ENCODE data around the gene RASGRF2.
"Not testable (repeated sequence)": the region's sequence is repeated elsewhere in the genome, so short reads cannot be mapped to it uniquely, and the experiment has no call there.

Gene RASGRF2

DNA sequence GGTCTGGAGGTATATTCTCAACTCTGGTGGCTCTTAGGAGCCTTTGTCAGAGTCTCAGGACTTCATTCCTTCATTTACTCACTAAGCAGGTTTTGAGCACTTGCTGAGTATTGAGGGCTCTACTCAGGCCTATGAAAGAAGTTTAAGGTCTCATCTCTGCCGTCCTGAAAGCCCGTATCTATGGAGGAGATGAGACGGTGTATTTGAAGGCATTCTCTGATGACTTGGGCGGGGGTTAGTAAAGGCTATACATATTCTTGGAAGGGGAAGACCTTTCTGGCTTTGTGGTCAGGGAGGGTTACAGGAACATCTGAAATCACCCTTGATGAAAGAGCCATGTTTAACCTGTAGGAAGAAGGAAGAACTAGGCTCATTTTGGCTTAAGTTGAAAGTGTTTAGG is 21.9 kb downstream of the RASGRF2 start:
- no peak for DNase-seq (ENCODE audit: low spot score)

DNA sequence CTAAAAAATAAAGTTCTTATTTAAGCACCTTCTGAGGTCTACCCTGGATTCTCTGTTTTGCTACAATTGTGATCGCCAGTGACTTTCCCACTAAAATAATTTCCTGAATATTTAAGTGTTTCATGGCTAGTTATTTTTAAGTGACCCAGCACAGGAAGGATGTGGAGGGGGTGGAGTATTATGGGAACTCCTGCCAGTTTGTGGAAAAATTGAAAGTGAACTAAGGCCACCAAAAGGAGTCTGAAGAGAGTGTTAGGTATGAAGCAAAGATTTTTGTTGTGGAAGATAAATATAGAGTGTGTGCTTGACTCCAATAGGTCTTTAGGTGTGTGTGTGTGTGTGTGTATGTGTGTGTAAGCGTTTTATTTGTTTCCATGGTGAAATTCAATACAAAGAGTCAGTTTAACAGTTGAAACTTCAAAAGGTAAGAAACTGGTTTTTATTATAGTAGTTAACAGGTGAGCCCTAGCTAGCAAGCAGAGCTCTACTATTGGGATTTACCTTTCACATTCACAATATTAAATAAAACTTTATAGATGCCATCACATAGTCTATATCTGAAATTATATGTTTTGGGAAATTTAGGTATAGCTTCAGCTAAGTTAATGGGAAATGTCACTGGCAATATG is 25.6 kb downstream of the RASGRF2 start:
- DNase-seq (ENCODE audit: low spot score): no peak

DNA sequence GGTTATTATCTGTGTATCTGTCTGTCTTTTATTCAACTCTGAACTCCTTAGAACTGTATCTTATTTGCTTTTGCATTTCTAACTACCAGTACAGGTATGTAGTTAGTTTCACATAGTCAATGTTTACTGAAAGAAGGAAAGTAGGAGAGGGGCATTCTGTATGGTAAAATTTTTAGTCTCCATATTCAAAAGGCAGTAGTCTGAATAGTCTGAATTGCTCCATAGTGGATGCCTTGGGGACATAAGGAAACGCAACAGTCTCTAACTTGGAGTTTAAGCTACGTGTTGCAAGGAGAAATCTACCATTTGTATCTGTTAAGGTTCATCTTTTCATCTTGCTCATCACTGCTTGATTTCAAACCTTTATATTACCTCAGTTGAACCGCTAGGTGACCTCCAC is 26.2 kb downstream of the RASGRF2 start:
- DNase-seq (ENCODE audit: low spot score): no peak

DNA sequence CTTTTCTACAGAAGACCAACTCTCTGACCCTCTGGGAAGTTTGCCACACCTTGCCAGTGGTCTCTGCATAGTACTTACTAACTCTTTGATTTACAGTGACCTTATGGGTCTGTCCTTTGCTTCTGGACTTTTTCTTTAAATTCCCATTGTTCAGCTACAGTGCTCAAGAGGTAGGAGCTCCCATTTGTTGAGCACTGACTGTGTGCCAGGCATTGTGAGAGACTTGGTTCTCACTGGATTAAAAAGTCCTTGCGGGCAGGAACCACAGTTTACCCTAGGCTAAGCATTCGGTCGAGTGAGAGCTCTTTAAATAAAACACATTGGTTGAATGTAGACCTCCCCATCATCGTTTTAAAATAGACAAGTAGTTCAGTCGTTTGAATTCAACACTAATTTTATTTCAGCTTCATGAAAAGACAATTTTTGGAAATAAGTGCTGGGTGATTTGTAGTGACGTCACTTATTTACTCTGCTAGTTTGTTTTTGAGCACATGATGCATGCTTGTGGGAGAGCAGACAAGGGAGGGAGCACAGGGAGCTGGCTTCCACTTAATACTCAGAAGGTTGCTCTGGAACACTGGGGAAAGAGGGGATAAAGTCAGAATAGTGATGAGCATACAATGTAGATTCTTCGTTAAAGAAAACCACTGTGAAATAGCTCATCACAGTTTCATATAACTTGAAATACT is 27.1 kb downstream of the RASGRF2 start:
- no peak for DNase-seq (ENCODE audit: low spot score)

DNA sequence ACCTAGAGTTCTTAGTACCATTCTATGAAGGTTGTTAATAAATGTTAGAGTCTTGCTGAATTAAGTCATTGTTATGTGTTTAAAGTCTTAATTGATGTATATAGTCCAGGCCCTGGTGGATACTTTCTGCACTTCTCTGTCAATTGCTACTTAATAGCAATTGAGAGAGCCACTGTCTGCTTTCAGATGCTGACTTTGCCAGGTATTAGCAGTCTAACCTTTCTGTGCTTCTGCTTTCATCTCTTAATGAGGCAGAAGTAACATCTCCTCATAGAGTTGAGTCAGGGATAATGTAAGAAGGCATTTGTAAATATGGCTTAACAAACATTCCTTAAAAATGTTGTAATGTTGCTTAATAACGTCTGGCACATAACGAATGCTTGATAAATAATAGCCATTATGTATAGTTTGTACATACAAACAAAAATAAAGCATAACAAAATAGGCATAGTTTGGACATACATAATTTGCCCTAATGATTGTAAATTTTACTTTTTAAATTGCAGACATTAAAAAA is 28.3 kb downstream of the RASGRF2 start:
- no peak for DNase-seq (ENCODE audit: low spot score)

DNA sequence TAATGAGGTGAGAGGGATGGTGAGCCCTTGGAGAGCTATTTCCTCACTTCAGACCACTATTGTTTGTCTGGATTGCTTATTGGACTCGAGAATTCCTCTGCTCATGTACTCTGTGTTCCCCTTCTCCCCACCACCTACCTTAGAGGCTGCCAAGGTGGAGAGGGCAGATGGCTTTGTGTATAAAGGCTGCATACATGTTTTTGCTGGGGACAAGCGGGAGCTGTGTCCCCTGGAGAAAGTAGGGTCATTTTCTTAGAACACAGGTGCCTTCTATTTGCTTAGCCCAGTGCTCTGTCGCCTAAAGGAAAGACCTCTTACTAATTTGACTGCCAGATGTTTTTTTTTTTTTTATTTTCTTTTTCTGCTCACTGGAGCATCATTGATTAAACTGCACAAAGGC is 29.7 kb downstream of the RASGRF2 start:
- no peak for DNase-seq (ENCODE audit: low spot score)

DNA sequence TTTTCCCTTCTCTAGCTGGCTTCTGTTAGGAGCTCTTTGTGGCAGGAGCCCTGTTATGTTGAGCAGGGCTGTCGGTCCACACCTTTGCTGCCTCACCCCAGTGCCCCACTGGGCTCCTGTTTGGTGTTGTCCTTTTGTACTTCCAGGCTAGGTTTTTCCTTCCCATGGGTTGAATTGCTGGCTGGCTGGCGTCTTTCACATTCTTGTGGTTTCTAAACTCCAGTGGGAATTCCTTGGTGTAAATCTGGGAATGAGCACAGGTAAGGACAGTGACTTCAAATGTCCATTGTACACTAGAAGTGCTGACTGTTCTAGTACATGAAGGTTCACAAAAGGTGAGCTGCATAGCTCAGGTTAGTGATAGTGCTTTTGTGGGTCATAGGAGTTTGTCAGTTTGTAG is 30.4 kb downstream of the RASGRF2 start:
- DNase-seq (ENCODE audit: low spot score): no peak

DNA sequence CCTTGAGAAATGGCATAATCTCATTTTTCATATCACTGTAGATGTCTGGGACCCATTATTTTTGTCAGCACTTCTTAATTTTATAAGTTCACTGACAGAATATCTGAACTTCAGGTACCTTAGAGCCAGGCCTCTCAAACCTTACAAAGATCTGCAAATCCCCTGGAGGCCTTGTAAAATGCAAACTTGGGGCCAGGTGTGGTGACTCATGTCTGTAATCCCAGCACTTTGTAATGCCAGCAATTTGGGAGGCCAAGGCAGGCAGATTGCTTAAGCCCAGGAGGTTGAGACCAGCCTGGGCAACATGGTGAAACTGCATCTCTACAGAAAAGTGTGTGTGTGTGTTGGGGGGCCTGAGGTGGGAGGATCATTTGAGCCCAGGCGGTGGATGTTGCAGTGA is 30.8 kb downstream of the RASGRF2 start:
- DNase-seq (ENCODE audit: low spot score): no peak

DNA sequence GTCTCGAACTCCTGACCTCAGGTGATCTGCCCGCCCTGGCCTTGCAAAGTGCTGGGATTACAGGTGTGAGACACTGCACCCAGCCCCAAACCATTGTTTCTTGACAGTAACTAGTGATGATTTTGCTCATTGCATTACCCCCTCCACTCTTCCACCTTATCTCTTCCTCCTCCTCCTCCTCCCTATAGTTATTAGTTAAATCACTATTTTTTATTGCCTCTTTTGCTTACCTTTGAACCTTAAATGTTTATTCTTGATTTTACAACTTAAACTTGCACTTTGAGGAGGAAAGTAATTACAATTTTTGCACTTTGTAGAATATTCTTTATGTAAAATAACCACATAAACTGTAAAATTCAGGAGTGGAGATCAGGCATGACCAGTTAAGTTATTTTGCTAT is 35.7 kb downstream of the RASGRF2 start:
- no peak for DNase-seq (ENCODE audit: low spot score)

DNA sequence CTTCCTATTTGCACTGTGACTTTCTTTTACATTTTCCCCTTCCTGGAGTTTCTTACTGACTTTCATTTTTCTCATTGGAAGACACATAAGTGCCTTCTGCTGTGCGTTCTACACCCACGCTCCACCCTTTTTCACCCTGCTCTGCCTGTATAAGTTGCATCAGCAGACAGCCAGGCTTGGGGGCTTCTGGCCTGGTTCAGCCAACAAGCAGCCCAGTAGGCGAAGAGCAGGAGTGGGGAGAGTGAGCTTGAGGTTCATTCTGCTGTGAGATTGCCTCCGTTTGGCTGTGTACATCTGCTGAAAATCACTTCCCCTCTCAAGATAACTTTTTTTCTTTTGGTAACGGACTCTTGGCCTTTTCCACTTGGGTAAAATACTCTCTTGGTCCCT is 38.4 kb downstream of the RASGRF2 start:
- DNase-seq (ENCODE audit: low spot score): no peak

DNA sequence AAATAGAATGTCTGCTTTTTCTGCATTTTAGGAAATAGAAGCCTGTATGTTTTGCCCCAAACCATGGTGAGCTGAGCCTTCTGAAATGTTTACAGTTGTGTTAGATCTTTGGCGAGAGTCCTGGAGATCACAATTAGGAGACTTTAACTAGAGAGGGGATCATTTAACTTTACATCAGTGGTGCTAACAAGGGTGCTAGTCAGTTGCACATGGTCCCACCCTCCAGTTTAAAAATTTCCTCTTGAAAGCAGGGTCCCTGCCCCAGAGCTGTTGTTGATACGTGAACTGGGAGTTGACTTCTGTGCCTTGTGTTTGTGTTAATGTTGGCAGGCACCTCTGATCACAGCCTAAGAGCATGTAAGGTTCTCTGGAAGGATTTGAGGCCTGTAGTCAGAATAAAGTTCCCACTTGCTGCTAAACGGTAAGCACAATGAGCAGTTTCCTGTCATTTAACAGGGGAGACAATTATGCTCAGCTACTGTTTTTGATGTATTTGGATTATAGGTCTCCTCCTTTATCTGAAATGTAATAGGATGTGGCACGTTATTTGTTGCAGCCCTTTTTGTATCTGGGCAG is 43.7 kb downstream of the RASGRF2 start:
- no peak for DNase-seq (ENCODE audit: low spot score)

DNA sequence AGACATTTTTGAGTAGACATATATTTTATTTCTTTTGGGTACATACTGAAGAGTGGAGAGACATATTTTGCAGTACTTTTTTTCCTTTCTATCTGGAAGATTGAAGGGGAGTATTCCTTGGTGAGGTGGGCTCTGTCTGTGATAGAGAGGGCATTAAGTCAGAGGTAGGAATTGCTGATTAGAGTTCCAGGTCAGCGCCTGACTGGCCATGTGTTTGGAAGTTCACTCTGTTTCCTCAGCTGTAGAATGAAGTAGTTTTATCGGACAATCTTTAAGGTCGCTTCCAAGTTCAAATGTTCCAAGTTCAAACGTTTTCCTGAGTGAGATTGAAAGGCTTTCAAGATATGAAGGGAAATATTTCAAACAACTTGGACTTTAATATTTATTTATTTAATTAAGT is 45.5 kb downstream of the RASGRF2 start:
- no peak for DNase-seq (ENCODE audit: low spot score)

DNA sequence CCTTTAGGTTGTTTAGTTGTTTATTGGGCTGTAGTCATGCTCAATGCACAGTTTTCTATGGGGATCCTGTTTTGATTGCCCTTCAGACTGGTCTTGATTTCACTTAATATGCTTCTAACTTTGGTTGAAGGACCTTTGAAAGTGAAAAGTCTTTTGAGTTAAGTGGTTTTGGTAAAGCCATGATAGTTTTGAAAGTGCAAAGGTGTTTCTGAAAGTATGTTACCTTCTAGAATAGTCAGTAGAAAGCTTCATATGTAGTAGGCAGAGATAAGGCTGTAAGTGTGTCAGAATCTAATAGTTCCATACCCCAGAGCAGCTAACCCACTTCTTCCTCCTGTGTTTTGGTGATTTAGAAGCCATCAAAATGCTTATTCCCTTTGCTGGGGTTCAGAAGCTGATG is 46.1 kb downstream of the RASGRF2 start:
- DNase-seq (ENCODE audit: low spot score): no peak

DNA sequence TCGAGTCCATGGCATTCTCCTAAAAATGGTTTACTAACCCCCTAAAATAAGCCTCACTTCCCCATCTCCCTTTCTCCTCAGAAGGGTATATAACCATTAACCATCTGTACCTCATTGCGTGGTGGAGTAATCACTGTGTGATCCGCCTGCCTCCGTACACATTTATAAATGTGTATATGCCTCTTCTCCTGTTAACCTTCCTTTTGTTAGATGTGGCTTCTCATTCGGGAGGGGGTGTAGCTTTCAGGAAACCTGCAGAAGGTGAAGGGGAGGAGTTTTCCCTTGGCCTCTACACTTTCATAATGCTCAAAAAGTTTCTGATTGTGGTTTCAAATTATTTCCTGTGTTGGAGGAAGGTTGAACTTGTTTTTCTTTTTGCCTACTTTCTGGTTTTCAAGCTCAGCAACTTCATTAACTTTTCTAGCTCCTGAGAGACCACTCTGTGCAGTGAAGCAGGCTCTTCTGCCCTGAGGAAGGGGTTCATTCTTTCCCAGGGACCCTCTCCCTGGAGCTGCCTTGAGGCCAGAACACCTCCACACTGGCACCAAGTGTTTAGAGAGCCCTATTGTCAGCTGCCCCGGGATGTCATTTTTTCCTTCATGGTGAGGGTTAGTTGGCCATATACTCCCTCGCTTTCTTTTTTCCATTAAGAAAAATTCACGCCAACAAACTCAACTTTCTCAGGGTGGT is 46.9 kb downstream of the RASGRF2 start:
- DNase-seq (ENCODE audit: low spot score): no peak

DNA sequence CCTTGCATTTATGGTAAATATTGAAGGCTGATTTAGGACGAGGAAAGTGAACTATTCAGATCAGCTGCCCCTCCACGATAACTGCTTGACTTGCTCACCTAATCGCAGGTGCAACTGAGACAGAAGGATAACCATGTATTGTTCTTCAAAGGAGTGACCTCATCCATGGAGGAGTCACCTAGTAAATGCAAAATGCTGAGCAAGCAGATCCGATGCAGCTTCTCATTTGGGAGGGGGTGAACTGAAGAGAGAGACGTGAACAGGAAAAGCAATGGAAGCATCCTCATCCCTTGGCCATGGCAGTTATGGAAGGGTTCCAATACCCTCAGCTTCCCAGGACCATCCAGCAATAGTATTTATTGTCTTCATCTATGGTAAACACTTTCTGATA is 47.5 kb downstream of the RASGRF2 start:
- DNase-seq (ENCODE audit: low spot score): no peak

DNA sequence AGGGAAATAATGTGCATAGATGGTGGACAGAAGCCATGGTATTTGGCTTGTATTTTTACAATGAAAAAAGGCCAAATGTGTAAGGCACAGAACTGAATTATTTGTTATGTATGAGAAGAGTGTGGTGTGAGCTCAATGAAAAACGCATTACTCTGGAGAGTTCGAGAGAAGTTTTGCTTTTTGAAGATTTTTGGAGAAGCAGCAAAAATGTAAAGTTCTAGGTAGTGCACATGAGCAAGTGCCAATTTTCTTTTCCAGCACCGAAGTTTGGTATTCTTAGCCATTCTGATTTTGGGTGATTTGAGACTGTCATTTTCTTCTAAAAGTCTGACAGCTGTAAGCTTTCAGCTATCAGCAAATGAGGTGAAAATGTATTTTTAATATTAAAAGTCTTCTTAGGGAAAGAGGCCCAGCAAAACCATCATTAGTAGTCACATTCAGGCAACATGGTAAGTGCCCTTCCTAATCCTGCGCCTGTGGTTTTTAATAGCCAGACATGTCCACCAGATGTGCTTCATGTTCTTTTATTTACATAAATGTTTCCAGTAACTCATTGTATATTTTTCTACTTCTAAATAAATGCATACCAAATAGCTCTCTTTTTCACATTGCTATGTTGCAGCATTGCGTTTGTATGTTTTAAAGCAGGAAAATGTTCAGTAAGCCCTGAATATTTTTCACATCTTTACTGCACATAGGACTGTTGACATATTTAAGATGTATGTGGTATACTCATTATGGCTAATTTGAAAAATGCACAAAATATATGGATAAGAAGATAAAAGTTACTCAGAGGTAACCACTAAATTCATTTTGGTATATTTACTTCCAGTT is 50.4 kb downstream of the RASGRF2 start:
- DNase-seq (ENCODE audit: low spot score): no peak

DNA sequence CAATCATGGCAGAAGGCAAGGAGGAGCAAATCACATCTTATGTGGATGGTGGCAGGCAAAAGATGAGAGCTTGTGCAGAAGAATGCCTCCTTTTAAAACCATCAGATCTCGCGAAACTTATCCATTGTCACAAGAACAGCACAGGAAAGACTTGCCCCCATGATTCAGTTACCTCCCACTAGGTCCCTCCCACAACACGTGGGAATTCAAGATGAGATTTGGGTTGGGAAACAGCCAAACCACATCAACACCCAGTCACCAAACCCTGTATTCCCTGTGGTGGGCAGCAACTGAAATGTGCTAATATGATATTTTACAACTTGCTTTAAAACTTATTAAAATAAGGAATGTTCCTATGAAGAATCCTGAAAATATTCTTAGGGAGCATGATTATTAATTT is 54.2 kb downstream of the RASGRF2 start:
- DNase-seq (ENCODE audit: low spot score): no peak

DNA sequence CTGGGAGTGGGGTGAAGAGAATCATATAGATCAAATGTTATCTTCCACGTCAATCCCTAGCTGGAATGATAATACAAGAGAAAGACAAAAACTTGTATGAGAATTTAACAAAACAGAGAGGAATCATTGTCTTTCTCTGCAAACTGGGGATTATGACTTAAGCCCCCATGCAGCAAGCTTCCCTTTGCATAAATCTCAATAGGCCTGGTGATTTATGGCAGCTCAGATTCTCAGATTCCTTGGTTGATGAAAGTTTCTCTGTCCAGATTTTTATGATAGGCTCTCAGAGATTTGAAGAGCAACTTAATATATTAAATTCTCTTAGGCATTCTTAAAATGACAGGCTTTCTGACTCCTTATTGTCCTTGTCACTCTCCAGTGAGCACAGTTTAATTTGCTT is 56.0 kb downstream of the RASGRF2 start:
- no peak for DNase-seq (ENCODE audit: low spot score)

DNA sequence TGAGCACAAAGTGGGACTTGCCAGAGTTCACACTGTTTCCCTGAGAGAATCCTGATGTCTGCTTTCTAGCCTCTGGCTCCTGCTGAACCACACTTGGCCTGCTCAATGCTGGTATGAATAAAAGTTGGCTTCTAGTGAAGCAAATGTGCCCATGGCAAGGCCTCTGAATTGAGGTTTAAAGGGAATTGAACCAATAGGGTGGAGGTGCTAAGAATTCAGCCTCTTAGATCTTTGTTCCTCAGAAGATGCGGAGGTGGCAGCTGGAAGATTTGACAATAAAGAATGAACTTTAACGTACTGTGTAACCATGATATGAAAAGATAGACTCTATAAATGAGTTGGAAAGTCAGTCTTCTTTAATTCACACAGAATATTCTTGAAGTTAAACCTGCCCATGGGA is 57.2 kb downstream of the RASGRF2 start:
- no peak for DNase-seq (ENCODE audit: low spot score)

DNA sequence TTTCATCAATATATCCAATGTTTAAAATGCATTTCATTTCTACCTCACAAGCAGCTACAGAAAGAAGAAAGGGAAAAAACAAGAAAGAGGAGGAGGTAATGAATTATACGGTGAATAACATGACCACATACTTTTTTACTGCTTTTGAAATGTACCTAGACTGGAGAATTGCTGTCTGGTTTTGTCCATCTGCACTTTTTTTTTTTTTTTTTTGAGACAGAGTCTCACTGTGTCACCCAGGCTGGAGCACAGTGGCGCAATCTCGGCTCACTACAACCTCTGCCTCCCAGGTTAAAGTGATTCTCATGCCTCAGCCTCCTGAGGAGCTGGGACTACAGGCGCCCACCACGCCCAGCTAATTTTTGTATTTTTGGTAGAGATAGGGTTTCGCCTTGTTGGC is 58.4 kb downstream of the RASGRF2 start:
- not testable (repeated sequence) for DNase-seq (ENCODE audit: low spot score)

DNA sequence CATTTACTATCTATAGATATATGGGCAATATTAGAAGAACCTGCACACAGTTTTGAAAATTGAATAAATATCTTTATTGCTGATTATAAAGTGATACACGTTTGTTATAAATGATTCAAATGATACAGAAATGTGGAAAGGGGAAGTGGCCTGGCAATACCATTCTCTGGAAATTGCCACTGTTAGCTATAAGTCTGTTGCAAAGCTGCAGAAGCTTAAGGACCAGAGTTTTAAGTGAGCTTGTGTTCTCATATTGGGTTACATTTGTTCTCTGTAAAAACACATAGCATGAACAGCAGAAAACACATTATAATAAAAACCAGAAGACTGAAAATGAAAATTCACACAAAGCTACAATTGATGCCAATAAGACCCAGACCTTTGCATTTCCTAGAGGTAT is 59.6 kb downstream of the RASGRF2 start:
- no peak for DNase-seq (ENCODE audit: low spot score)

DNA sequence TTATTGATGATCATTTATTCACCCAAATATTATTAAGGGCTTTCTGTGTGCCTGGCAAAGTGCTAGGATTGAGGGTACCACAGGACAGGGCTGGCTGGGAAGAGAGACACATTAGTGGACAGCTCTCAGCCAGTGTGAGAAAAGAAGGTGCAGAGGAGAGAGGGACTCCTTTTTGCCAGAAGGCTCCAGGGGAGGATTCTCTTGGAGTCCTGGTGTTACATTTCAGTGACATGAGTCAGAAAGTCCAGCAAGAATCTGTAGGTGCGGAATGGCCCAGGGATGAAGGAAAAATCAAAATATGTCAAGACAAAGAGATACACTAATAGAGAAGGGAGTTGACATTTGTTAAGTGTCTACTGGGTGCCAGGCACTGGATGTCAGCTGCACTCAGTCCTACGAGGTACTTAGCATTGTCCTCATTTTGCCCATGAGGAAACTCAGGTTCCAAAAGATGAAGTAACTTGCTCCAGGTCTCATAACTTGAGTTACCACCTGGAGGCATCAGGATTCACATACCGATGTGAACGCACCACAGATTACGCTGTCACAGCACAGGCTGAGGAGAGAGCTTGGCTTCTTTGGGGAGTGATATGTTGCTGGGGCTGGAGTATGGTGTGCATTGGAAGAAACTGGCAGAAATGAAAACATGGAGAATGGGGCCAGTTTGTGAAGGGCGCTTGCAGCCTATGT is 60.5 kb downstream of the RASGRF2 start:
- DNase-seq (ENCODE audit: low spot score): no peak

All from hematopoietic multipotent progenitor cell treated with erythropoietin and hydrocortisone succinate and interleukin-3 and kit ligand, for 17 days (in vitro differentiated cells).